Raji (cell line): Measurements from ENCODE around the gene MAB21L4.

Experiments
- POLR2A ChIP-seq: IDR thresholded peaks from 2 replicates; pipeline ENCODE4 v1.6.1; 2011; ENCODE audit warnings: low read depth, low read length, control low read depth; ENCODE audit not compliant: insufficient read depth

MAB21L4 gene

GRCh38 chr2:240927390-240927781, 31.4 kb upstream of the MAB21L4 start:
- TF ChIP-seq POLR2A, result no peak

- no peak for TF ChIP-seq POLR2A
These were observed 30.8 kb upstream of the MAB21L4 start for GRCh38 chr2:240926516-240927389.

- no peak for TF ChIP-seq POLR2A
These were observed 29.9 kb upstream of the MAB21L4 start for GRCh38 chr2:240925568-240926515.

GRCh38 chr2:240925191-240925567, 29.2 kb upstream of the MAB21L4 start:
- TF ChIP-seq POLR2A, result no peak

GRCh38 chr2:240922982-240923537, 27.1 kb upstream of the MAB21L4 start:
- TF ChIP-seq POLR2A, result no peak

GRCh38 chr2:240922245-240922981, 26.5 kb upstream of the MAB21L4 start:
- no peak for TF ChIP-seq POLR2A

- TF ChIP-seq POLR2A, result no peak
These were observed 26.0 kb upstream of the MAB21L4 start for GRCh38 chr2:240921995-240922244.

GRCh38 chr2:240921311-240921994, 25.5 kb upstream of the MAB21L4 start:
- TF ChIP-seq POLR2A, result no peak

GRCh38 chr2:240920783-240921231, 24.9 kb upstream of the MAB21L4 start:
- TF ChIP-seq POLR2A, result no peak

- no peak for TF ChIP-seq POLR2A
These were observed 24.1 kb upstream of the MAB21L4 start for GRCh38 chr2:240919786-240920782.

- no peak for TF ChIP-seq POLR2A
These were observed 23.3 kb upstream of the MAB21L4 start for GRCh38 chr2:240919161-240919781.

GRCh38 chr2:240918258-240919091, 22.5 kb upstream of the MAB21L4 start:
- TF ChIP-seq POLR2A, result no peak
